Nephron (organoid): ENCODE measurements around the gene CRYL1.

ENCODE experiments used
- H3K27ac Mint-ChIP-seq, 3 experiments: 2 replicates each; pipeline ENCODE4 v1.8.0; 2020; ENCODE audit warnings: mixed read lengths in 3 of 3, mild to moderate bottlenecking in 2 of 3, moderate library complexity in 1 of 3
- H3K27me3 Mint-ChIP-seq: 2 replicates; pipeline ENCODE4 v1.8.0; 2021; ENCODE audit warnings: low read depth, mild to moderate bottlenecking, moderate library complexity, mixed read lengths
- H3K36me3 Mint-ChIP-seq: 2 replicates; pipeline ENCODE4 v1.8.0; 2020; ENCODE audit warnings: low read depth, mixed read lengths
- H3K4me1 Mint-ChIP-seq: 2 replicates; pipeline ENCODE4 v1.8.0; 2020; ENCODE audit warnings: mixed read lengths
- H3K4me3 Mint-ChIP-seq, 3 experiments: 2 replicates each; pipeline ENCODE4 v1.8.0; 2020; ENCODE audit warnings: mild to moderate bottlenecking in 3 of 3, mixed read lengths in 3 of 3, moderate library complexity in 2 of 3
- H3K9me3 Mint-ChIP-seq: 2 replicates; pipeline ENCODE4 v1.8.0; 2020; ENCODE audit warnings: mixed read lengths
- TF ChIP-seq, protein P1 (sequence below), 3 experiments: fragments of 200-600 bp; sonication (generic); IDR thresholded peaks; one replicate each; pipeline ENCODE4 v1.5.0; 2021; ENCODE audit warnings: antibody characterized with exemption in 3 of 3; ENCODE audit not compliant: unreplicated experiment in 3 of 3

CRYL1 gene

GRCh38 chr13:20375871-20376270, 149.8 kb downstream of the CRYL1 start:
- no peaks in the 10 kb centered on the region for H3K4me1 Mint-ChIP-seq
- H3K27me3 Mint-ChIP-seq, result peaks cover 28% of the 10 kb centered on the region
- H3K36me3 Mint-ChIP-seq, result no peaks in the 10 kb centered on the region
- TF ChIP-seq, protein P1, sequence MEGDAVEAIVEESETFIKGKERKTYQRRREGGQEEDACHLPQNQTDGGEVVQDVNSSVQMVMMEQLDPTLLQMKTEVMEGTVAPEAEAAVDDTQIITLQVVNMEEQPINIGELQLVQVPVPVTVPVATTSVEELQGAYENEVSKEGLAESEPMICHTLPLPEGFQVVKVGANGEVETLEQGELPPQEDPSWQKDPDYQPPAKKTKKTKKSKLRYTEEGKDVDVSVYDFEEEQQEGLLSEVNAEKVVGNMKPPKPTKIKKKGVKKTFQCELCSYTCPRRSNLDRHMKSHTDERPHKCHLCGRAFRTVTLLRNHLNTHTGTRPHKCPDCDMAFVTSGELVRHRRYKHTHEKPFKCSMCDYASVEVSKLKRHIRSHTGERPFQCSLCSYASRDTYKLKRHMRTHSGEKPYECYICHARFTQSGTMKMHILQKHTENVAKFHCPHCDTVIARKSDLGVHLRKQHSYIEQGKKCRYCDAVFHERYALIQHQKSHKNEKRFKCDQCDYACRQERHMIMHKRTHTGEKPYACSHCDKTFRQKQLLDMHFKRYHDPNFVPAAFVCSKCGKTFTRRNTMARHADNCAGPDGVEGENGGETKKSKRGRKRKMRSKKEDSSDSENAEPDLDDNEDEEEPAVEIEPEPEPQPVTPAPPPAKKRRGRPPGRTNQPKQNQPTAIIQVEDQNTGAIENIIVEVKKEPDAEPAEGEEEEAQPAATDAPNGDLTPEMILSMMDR (IDR thresholded peaks at IDR 0.05; ENCODE audit: unreplicated experiment in 3 of 3), result no peak
- no peak overlapping the region for H3K27ac Mint-ChIP-seq
- no peaks in the 10 kb centered on the region for H3K9me3 Mint-ChIP-seq
- no peak overlapping the region for H3K4me3 Mint-ChIP-seq

GRCh38 chr13:20373861-20374260, 151.8 kb downstream of the CRYL1 start:
- TF ChIP-seq, protein P1 (IDR thresholded peaks at IDR 0.05; ENCODE audit: unreplicated experiment in 3 of 3), result no peak
- Mint-ChIP-seq H3K27ac (no peak overlapping the region), H3K36me3 (no peaks in the 10 kb centered on the region), H3K9me3 (no peaks in the 10 kb centered on the region), H3K27me3 (peaks cover 18% of the 10 kb centered on the region), H3K4me3 (no peak overlapping the region), H3K4me1 (no peaks in the 10 kb centered on the region)

DNA sequence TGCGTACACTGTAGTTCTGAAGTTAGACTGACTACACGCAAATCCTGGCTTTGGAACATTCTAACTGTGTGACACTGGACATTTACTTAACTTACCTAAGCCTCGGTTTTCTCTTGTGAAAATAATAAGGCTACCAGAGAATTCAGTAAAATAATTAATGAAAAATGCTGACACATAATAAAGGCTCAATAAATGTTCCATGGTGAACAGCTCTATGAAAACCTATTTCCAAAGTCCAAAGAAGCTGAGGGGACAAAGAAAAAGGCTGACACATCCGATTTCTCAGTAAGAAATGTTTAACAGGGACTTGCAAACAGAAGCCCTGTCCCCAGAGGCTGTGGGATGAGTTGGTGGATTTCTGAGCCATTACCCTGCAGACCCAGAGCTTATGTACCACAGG, 153.8 kb downstream of the CRYL1 start:
- TF ChIP-seq, protein P1 (IDR thresholded peaks at IDR 0.05; ENCODE audit: unreplicated experiment in 3 of 3), result no peak
- no peaks in the 10 kb centered on the region for H3K4me1 Mint-ChIP-seq
- H3K9me3 Mint-ChIP-seq, result no peaks in the 10 kb centered on the region
- no peak overlapping the region for H3K27ac Mint-ChIP-seq
- no peaks in the 10 kb centered on the region for H3K36me3 Mint-ChIP-seq
- H3K27me3 Mint-ChIP-seq, result peaks cover 13% of the 10 kb centered on the region
- H3K4me3 Mint-ChIP-seq, result no peak overlapping the region

DNA sequence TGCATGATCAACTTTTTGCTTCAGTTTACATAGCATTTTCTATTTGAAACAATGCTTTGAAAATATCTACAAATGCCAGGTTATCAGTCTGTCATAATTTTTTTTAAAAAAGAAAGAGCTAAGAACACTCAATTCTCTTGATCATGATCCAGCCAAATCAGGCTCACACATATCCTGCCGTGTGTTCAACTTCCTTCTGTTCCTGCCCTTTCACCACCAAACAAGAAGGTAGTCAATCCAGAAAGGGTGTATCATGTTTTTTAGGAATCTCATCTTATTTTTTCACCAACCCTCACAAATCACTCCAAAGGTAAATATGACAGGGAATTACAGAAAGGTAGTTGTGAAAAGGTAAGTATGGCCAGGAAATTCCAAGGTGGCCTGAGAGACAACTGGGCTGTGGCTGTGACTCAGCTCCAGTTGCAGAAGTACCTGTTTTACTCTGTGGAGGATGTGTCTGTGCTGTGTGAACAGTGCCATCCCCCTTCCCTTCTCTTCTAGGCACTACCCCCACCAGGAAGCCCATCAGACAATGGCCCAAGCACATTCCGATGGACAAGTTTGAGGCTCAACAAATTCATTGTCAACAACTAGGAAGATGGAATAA, 154.7 kb downstream of the CRYL1 start:
- Mint-ChIP-seq H3K27ac (no peak overlapping the region), H3K9me3 (no peaks in the 10 kb centered on the region), H3K27me3 (peaks cover 13% of the 10 kb centered on the region), H3K36me3 (no peaks in the 10 kb centered on the region), H3K4me1 (no peaks in the 10 kb centered on the region), H3K4me3 (no peak overlapping the region)
- TF ChIP-seq, protein P1 (IDR thresholded peaks at IDR 0.05; ENCODE audit: unreplicated experiment in 3 of 3), result no peak

GRCh38 chr13:20369886-20370361, 155.7 kb downstream of the CRYL1 start:
- Mint-ChIP-seq H3K27me3 (peaks cover 13% of the 10 kb centered on the region), H3K27ac (no peak overlapping the region), H3K4me1 (no peaks in the 10 kb centered on the region), H3K36me3 (no peaks in the 10 kb centered on the region), H3K4me3 (no peak overlapping the region), H3K9me3 (no peaks in the 10 kb centered on the region)
- TF ChIP-seq, protein P1 (IDR thresholded peaks at IDR 0.05; ENCODE audit: unreplicated experiment in 3 of 3), result no peak

GRCh38 chr13:20366056-20366455, 159.6 kb downstream of the CRYL1 start:
- Mint-ChIP-seq H3K9me3 (no peaks in the 10 kb centered on the region), H3K27me3 (peaks cover 13% of the 10 kb centered on the region), H3K27ac (no peak overlapping the region), H3K4me3 (no peak overlapping the region), H3K4me1 (peaks cover 13% of the 10 kb centered on the region), H3K36me3 (no peaks in the 10 kb centered on the region)
- TF ChIP-seq, protein P1 (IDR thresholded peaks at IDR 0.05; ENCODE audit: unreplicated experiment in 3 of 3), result no peak
